ENCODE results near the gene CDH23. TPM values are rescaled to one million over a fixed set of nuclear protein-coding genes. Genes with fewer than 3 reads are reported as not detected.

Gene CDH23
- total RNA-seq, 1 donor, result 0.81 TPM

GRCh38 chr10:71478813-71479365, 82.2 kb downstream of the CDH23 start:
- DNase-seq (ENCODE audit: low read depth in 2 of 3, low spot score in 2 of 3), result no peak

- DNase-seq (ENCODE audit: low read depth in 2 of 3, low spot score in 2 of 3), result no peak
These were observed 83.1 kb downstream of the CDH23 start for GRCh38 chr10:71479831-71480230.

- no peak for DNase-seq (ENCODE audit: low read depth in 2 of 3, low spot score in 2 of 3)
These were observed 83.9 kb downstream of the CDH23 start for GRCh38 chr10:71480662-71481061.

GRCh38 chr10:71481746-71482410, 85.2 kb downstream of the CDH23 start:
- no peak for DNase-seq (ENCODE audit: low read depth in 2 of 3, low spot score in 2 of 3)

GRCh38 chr10:71482620-71483019, 85.9 kb downstream of the CDH23 start:
- DNase-seq (ENCODE audit: low read depth in 2 of 3, low spot score in 2 of 3), result no peak

GRCh38 chr10:71483135-71483534, 86.4 kb downstream of the CDH23 start:
- no peak for DNase-seq (ENCODE audit: low read depth in 2 of 3, low spot score in 2 of 3)

- no peak for DNase-seq (ENCODE audit: low read depth in 2 of 3, low spot score in 2 of 3)
These were observed 87.4 kb downstream of the CDH23 start for GRCh38 chr10:71483885-71484751.

GRCh38 chr10:71486484-71487114, 89.9 kb downstream of the CDH23 start:
- peak in 2 of 3 donors; percentile 26 to 37 for DNase-seq (ENCODE audit: low read depth in 2 of 3, low spot score in 2 of 3)

GRCh38 chr10:71487726-71488125, 91.0 kb downstream of the CDH23 start:
- no peak for DNase-seq (ENCODE audit: low read depth in 2 of 3, low spot score in 2 of 3)

- DNase-seq (ENCODE audit: low read depth in 2 of 3, low spot score in 2 of 3), result no peak
These were observed 92.4 kb downstream of the CDH23 start for GRCh38 chr10:71489077-71489476.

- no peak for DNase-seq (ENCODE audit: low read depth in 2 of 3, low spot score in 2 of 3)
These were observed 96.2 kb downstream of the CDH23 start for GRCh38 chr10:71492872-71493271.

GRCh38 chr10:71493741-71494140, 97.0 kb downstream of the CDH23 start:
- DNase-seq (ENCODE audit: low read depth in 2 of 3, low spot score in 2 of 3), result no peak

GRCh38 chr10:71494476-71494875, 97.8 kb downstream of the CDH23 start:
- DNase-seq (ENCODE audit: low read depth in 2 of 3, low spot score in 2 of 3), result no peak

GRCh38 chr10:71494980-71495381, 98.3 kb downstream of the CDH23 start:
- DNase-seq (ENCODE audit: low read depth in 2 of 3, low spot score in 2 of 3), result peak in 2 of 3 donors; percentile 29 to 33

GRCh38 chr10:71496927-71497762, 100.4 kb downstream of the CDH23 start:
- DNase-seq (ENCODE audit: low read depth in 2 of 3, low spot score in 2 of 3), result no peak

- DNase-seq (ENCODE audit: low read depth in 2 of 3, low spot score in 2 of 3), result no peak
These were observed 101.1 kb downstream of the CDH23 start for GRCh38 chr10:71497763-71498326.

- DNase-seq (ENCODE audit: low read depth in 2 of 3, low spot score in 2 of 3), result no peak
These were observed 104.7 kb downstream of the CDH23 start for GRCh38 chr10:71501402-71501801.

GRCh38 chr10:71502190-71502589, 105.5 kb downstream of the CDH23 start:
- no peak for DNase-seq (ENCODE audit: low read depth in 2 of 3, low spot score in 2 of 3)

- no peak for DNase-seq (ENCODE audit: low read depth in 2 of 3, low spot score in 2 of 3)
These were observed 106.1 kb downstream of the CDH23 start for GRCh38 chr10:71502851-71503250.

- no peak for DNase-seq (ENCODE audit: low read depth in 2 of 3, low spot score in 2 of 3)
These were observed 107.4 kb downstream of the CDH23 start for GRCh38 chr10:71504168-71504567.

All from hematopoietic multipotent progenitor cell (in vitro differentiated cells).